GM19025 (cell line): Measurements from ENCODE around the gene COL4A3.
A peak's percentile ranks its signal among the peaks of the same experiment; 100 is the strongest.

Experiments
- ATAC-seq: cut with Tn5 transposase; IDR thresholded peaks from one replicate; pipeline ENCODE4 v1.9.1; 2021; ENCODE audit warnings: mild to moderate bottlenecking, low read depth, moderate library complexity; ENCODE audit not compliant: unreplicated experiment

Gene COL4A3

DNA sequence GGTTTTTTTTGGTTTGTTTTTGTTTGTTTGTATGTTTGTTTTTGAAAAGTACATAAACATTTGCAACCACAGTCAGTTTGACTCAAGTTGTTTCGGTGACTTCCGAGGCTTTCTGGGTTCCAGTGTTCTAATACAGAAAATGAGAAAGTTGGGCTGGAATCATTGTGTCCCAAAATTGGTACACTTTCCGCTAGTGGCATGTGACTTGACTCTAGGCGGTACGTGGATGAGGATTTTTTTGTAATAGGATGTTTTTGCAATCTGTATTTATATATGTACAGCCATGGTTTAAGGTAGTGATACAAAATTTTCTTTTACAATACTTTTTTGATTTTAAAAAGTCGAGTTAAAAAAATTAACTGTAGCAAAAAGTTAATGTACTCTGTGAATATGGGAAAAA, 162.4 kb downstream of the COL4A3 start:
- ATAC-seq = no peak

DNA sequence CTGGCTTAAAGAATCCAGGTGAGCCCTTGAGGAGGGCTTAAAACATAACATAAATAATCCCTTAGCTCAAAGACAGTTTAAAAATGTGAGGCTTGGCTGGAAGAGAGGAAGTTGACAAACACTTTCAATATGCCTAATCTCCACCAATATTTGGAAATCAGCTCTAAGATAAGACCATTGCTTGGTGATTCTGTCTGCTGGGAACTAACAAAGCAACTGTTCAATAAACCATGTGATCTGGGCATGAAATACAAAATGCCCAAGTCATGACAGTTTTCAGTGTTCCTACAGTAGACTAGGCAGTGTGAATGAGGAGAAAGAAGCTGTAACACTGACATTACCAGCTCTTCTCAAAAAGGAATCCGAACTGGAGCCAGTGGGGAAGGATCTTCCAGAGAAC, 171.3 kb downstream of the COL4A3 start:
- ATAC-seq = no peak

DNA sequence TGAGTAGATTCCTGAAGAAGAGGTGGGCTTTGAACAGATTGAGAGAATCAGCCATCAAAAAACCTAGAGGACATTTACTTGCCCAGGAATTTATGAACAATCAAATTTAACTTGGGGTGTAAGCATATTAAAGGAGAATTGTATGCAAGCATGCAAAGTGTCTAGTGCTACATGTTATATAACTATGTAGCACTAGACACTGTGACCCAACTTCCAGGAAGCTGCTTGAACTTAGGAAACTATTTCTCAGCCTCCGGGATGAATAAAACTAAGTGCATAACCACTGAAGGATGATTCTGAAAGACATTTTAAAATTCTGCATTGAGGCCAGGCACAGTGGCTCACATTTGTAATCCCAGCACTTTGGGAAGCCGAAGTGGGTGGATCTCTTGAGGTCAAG, 173.0 kb downstream of the COL4A3 start:
- no peak for ATAC-seq

DNA sequence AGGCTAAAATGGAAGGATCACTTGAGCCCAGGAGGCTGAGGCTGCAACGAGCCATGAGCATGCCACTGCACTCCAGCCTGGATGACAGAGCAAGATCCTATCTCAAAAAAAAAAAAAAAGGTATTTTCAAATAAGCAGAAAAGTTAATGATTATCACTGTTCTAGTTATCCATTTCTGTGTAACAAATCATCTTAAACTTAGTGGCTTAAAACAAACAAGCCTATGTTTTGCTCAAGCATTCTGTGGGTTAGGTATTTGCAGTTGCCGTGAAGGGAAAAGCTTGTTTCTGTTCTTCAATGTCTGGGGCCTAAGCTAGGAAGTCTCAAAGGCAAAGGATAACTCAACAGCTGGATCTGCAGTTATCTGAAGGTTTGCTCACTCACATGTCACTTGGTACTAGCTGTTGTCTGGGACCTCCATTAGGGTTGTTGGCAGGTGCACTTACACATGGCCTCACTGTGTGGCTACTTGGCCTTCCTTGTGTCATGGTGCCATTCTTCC, 174.7 kb downstream of the COL4A3 start:
- no peak for ATAC-seq

DNA sequence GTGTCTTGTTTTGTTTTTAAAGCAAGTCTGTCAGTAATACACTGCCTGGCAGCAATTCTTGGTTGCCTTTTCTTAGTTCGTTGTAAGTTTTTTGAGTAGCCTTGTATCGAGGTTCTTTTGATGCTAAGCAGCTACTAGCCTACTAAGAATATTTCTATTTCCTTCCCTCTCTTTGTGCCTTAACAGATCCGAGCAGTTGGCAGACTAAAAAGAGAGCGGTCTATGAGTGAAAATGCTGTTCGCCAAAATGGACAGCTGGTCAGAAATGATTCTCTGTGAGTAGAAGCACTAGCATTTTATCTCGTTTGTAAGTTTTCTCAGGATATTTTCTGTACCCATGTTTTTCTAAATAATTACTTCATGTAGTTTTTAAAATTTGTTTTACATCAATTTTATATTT, 175.7 kb downstream of the COL4A3 start:
- ATAC-seq = no peak

DNA sequence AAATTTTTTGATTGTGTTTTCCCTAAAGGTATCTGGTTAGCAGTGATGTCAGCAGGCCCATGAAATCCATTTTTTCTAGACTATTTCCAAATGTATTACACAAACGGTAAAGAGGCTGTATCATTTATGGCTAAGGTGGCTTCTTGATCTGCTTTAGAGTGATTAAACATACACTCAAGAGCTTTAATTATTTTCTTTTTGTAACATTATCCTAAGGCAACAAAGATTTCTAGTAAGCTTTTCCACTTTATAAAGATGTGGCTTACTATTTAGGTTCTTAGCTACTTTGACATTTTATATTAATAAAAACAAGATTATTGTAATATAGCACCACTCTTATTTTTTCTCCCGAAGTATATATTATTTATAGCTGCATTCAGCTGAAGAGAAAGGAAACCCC, 177.1 kb downstream of the COL4A3 start:
- no peak for ATAC-seq

DNA sequence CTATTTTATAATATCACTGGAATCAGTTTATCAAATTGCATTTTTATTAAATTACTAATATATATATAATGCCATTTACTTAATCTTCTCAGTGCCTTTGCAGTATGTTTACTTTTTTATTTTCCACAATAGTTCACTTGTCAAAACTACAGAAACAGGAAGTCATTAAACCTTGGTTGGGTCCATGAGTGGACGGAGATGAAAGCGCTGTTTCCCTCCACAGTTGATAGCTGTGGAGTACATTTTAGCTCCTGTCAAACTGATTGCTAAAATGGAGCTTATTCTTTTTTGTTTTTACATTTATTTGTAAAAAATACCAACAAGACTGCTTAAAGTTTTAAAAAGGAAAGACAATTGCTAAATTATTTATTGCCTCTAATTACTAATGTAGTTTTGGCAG, 179.8 kb downstream of the COL4A3 start:
- no peak for ATAC-seq

DNA sequence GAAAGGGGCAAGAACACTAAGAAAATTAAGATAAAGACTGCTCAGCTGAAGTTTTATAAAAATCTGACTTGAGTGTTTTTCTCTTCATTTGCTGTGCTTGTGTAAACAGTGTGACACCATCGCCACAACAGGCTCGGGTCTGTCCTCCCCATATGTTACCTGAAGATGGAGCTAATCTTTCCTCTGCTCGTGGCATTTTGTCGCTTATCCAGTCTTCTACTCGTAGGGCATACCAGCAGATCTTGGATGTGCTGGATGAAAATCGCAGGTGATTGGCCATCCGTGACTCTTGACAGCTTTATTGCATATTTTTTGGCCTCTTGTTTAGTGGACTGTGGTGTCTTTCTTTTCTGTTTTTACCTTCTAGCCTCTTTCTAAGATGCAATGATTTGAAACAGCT, 182.7 kb downstream of the COL4A3 start:
- ATAC-seq = no peak

GRCh38 chr2:227348324-227348723, 183.9 kb downstream of the COL4A3 start:
- ATAC-seq = no peak

GRCh38 chr2:227349989-227350612, 185.7 kb downstream of the COL4A3 start:
- no peak for ATAC-seq

- ATAC-seq = peak; percentile 82
Observed at GRCh38 chr2:227351639-227352038, 187.2 kb downstream of the COL4A3 start.

DNA sequence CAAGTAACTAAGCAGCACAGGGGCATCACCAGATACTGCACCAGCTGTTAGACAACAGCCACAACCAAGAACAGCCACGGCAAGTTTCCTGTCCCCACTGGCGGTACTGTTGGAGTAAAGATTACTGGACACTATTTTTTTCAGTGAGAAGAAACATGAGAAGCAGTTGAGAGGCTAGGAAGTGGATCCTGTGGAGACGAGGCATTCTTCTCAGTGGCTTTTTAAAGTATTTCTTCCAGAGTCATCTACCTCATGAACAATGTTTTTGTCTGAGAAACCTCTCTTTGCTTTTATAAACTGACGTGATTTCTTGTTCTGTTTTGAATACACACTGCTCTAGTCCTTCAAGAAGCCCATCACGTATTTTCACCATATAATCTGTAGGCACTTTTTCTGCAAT, 195.9 kb downstream of the COL4A3 start:
- ATAC-seq = no peak

DNA sequence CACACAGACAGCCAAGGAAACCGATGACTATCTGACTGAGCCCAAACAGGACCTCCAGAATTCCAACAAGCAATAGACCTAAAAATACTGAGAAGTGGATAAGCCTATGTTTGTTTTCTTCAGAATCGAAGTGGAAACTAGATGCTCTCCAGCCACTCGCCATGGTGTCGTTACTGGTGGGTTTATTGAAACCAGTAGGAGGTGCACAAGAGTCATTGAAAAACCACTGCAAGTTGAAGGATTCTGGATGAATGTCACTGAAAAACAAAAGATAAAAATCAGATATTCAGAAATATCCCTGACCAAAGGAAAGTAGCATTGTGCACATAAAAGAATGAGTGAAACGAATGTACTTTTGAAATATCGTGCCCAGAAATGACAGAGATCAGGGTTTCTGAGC, 199.3 kb downstream of the COL4A3 start:
- ATAC-seq = no peak
